HEK293T (cell line): ENCODE data around the gene CELA2B.

Source experiments
- BHLHE40 ChIP-seq: fragments of 450-650 bp; IDR thresholded peaks from 2 replicates; pipeline ENCODE4 v1.6.1; 2016; ENCODE audit warnings: mild to moderate bottlenecking, moderate library complexity, borderline replicate concordance
- FOXM1 ChIP-seq: fragments of 450-650 bp; IDR thresholded peaks from 2 replicates; pipeline ENCODE4 v1.6.1; 2017; ENCODE audit warnings: mild to moderate bottlenecking, borderline replicate concordance
- NFRKB ChIP-seq: fragments of 450-650 bp; IDR thresholded peaks from 2 replicates; pipeline ENCODE4 v1.6.1; 2016; ENCODE audit warnings: mild to moderate bottlenecking, moderate library complexity
- SP1 ChIP-seq: fragments of 450-650 bp; IDR thresholded peaks from 2 replicates; pipeline ENCODE4 v1.6.1; 2017

DNA sequence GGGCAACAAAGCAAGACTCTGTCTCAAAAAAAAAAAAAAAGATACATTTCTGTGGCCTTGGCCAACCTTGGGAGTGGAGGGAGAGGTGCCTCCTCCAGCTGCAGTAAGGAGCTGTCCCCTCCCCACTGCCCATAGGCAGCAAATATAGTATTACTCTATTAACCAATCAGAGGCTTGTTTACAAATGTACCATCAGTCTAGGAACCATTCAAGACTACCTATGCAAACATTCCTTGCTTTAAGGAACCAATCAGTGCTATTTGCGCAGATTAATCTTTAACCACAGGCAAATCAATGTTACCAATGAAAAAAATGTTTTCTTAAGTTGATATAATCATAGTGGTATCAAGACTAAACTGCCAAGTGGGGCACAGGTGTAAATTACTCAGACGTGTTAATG is 18.3 kb upstream of the CELA2B start:
- TF ChIP-seq FOXM1 = no peak
- TF ChIP-seq BHLHE40 = no peak
- no peak for TF ChIP-seq SP1
- no peak for TF ChIP-seq NFRKB
